HepG2 (cell line): ENCODE measurements around the gene DAPP1. TPM values are rescaled to one million over a fixed set of nuclear protein-coding genes. Genes with fewer than 3 reads are reported as not detected.

Source experiments
- ATAC-seq: fragments of 200-7000 bp; cut with Tn5 transposase; 3 replicates; pipeline ENCODE4 v1.9.1; 2020; ENCODE audit warnings: mild to moderate bottlenecking, moderate library complexity
- BruUV-seq: library from RNA; stranded (reverse); fragments of 400-500 nt; replicated peaks from 2 replicates; lab custom pipeline; 2021; lab: Mats Ljungman, UMichigan
- CTCF ChIA-PET: fragments of 300-600 bp; formaldehyde crosslinking; extraction: SDS; loops from one replicate; lab custom pipeline; 2021; ENCODE audit warnings: low total read pairs, inconsistent platforms, low intra/inter-chr PET ratio; lab: Yijun Ruan, JAX
- POLR2A ChIA-PET: fragments of 350-600 bp; sonication (Branson Sonifier 250); formaldehyde crosslinking; loops from one replicate; lab custom pipeline; 2020; ENCODE audit warnings: antibody characterized with exemption, inconsistent platforms; lab: Yijun Ruan, JAX
- DNase-seq: peaks from one replicate; pipeline ENCODE4 v3.0.0-alpha.2; 2015; ENCODE audit warnings: low spot score
- FAIRE-seq: peaks from 3 replicates; lab custom pipeline; 2011; peaks lifted over from hg19 to GRCh38; lab: Jason Lieb, UNC
- H2AFZ ChIP-seq: one replicate; pipeline ENCODE4 v1.6.1; 2011; ENCODE audit warnings: low read length, inconsistent platforms
- H3K27ac ChIP-seq: fragments of 300-600 bp; 3 replicates; pipeline ENCODE4 v1.8.0; 2011; ENCODE audit warnings: mixed run types, mild to moderate bottlenecking, mixed read lengths, low read length, inconsistent platforms; ENCODE audit not compliant: insufficient read depth; ENCODE audit errors: extremely low read length
- H3K27me3 ChIP-seq, 2 experiments: fragments of 200-600 bp in 1 of 2; 2 replicates in 1 of 2; 3 replicates in 1 of 2; pipeline versions ENCODE4 v1.6.0 to v1.8.0; 2011; ENCODE audit warnings: low read length in 2 of 2, mild to moderate bottlenecking in 2 of 2, moderate library complexity in 2 of 2, inconsistent platforms in 1 of 2; ENCODE audit not compliant: insufficient read depth in 2 of 2, control insufficient read depth in 1 of 2
- H3K36me3 ChIP-seq, 2 experiments: fragments of 200-600 bp in 1 of 2; replicated peaks in 1 of 2; 2 replicates in 1 of 2; 3 replicates in 1 of 2; pipeline versions ENCODE4 v1.5.1 to v1.8.0; 2011; ENCODE audit warnings: low read length in 2 of 2, inconsistent platforms in 1 of 2; ENCODE audit not compliant: insufficient read depth in 2 of 2, control insufficient read depth in 1 of 2
- H3K4me1 ChIP-seq: 2 replicates; pipeline ENCODE4 v1.5.1; 2012; ENCODE audit warnings: low read length, inconsistent platforms; ENCODE audit not compliant: insufficient read depth
- H3K4me2 ChIP-seq: 2 replicates; pipeline ENCODE4 v1.6.0; 2011; ENCODE audit warnings: low read depth, low read length, inconsistent platforms
- H3K4me3 ChIP-seq, 3 experiments: fragments of 200-600 bp in 1 of 3; sonication (generic), shearing (Covaris generic) in 1 of 3; replicated peaks in 1 of 3; 2 replicates each; pipeline ENCODE4 v1.5.1; 2011 to 2016; ENCODE audit warnings: low read length in 3 of 3, inconsistent platforms in 2 of 3, low read depth in 2 of 3, mild to moderate bottlenecking in 2 of 3, control low read depth in 1 of 3, mixed read lengths in 1 of 3; ENCODE audit not compliant: insufficient read depth in 1 of 3
- H3K79me2 ChIP-seq: one replicate; pipeline ENCODE4 v1.6.1; 2011; ENCODE audit warnings: low read length, inconsistent platforms; ENCODE audit not compliant: insufficient read depth
- H3K9ac ChIP-seq: 2 replicates; pipeline ENCODE4 v1.6.0; 2011; ENCODE audit warnings: mild to moderate bottlenecking, low read depth, low read length, inconsistent platforms; ENCODE audit not compliant: insufficient read depth
- H3K9me3 ChIP-seq: 2 replicates; pipeline ENCODE4 v1.5.1; 2012; ENCODE audit warnings: mild to moderate bottlenecking, low read length
- H4K20me1 ChIP-seq: 2 replicates; pipeline ENCODE4 v1.6.0; 2011; ENCODE audit warnings: inconsistent platforms, mild to moderate bottlenecking, low read length, moderate library complexity; ENCODE audit not compliant: insufficient read depth
- ARID4A ChIP-seq: sonication (generic); formaldehyde crosslinking; IDR thresholded peaks from 2 replicates; pipeline ENCODE4 v1.5.0; 2020; ENCODE audit warnings: mild to moderate bottlenecking, missing genetic modification reagents, borderline replicate concordance
- ETV5 ChIP-seq: IDR thresholded peaks from 2 replicates; pipeline ENCODE4 v1.6.1; 2018; ENCODE audit warnings: missing biosample characterization, missing genetic modification reagents, inconsistent platforms, borderline replicate concordance
- FOXA3 ChIP-seq: IDR thresholded peaks from 2 replicates; pipeline ENCODE4 v1.6.1; 2016; ENCODE audit warnings: missing genetic modification reagents, missing compliant biosample characterization
- FOXO1 ChIP-seq: sonication (generic); formaldehyde crosslinking; IDR thresholded peaks from 2 replicates; pipeline ENCODE4 v1.4.0; 2020; ENCODE audit warnings: missing genetic modification reagents
- GATA4 ChIP-seq: sonication (generic); IDR thresholded peaks from 2 replicates; pipeline ENCODE4 v1.6.1; 2016; ENCODE audit warnings: antibody characterized with exemption, low read depth, borderline replicate concordance
- KDM6A ChIP-seq: IDR thresholded peaks from 2 replicates; pipeline ENCODE4 v1.6.1; 2016; ENCODE audit warnings: low read depth
- MTA3 ChIP-seq: sonication (generic); formaldehyde crosslinking; IDR thresholded peaks from 2 replicates; pipeline ENCODE4 v1.4.0; 2020; ENCODE audit warnings: missing genetic modification reagents
- NFE2L1 ChIP-seq: sonication (generic); formaldehyde crosslinking; IDR thresholded peaks from 2 replicates; pipeline ENCODE4 v1.4.0; 2020; ENCODE audit warnings: missing genetic modification reagents, mild to moderate bottlenecking, borderline replicate concordance
- NR2F2 ChIP-seq: IDR thresholded peaks from 2 replicates; pipeline ENCODE4 v1.6.1; 2012; ENCODE audit warnings: low read depth, inconsistent platforms, borderline replicate concordance
- NR2F6 ChIP-seq, 2 experiments: IDR thresholded peaks; 2 replicates each; pipeline ENCODE4 v1.6.1; 2016; ENCODE audit warnings: antibody characterized with exemption in 1 of 2, mild to moderate bottlenecking in 1 of 2
- XRCC5 ChIP-seq: fragments of 200-400 bp; formaldehyde crosslinking; optimal IDR thresholded peaks from 2 replicates; pipeline ENCODE3; 2017; ENCODE audit warnings: mild to moderate bottlenecking, low read length
- ZNF30 ChIP-seq: sonication (generic); formaldehyde crosslinking; IDR thresholded peaks from 2 replicates; pipeline ENCODE4 v1.5.0; 2020; ENCODE audit warnings: mild to moderate bottlenecking, missing genetic modification reagents
- ZNF329 ChIP-seq: sonication (generic); formaldehyde crosslinking; IDR thresholded peaks from 2 replicates; pipeline ENCODE4 v1.9.0; 2021; ENCODE audit warnings: low read depth, mild to moderate bottlenecking, missing genetic modification reagents
- ZNF44 ChIP-seq: sonication (generic); formaldehyde crosslinking; IDR thresholded peaks from 2 replicates; pipeline ENCODE4 v1.5.1; 2020; ENCODE audit warnings: mild to moderate bottlenecking, missing genetic modification reagents
- ZNF530 ChIP-seq: sonication (generic); formaldehyde crosslinking; IDR thresholded peaks from 2 replicates; pipeline ENCODE4 v1.5.0; 2020; ENCODE audit warnings: low read depth, mild to moderate bottlenecking, missing genetic modification reagents
- ZNF619 ChIP-seq: sonication (generic); formaldehyde crosslinking; IDR thresholded peaks from 2 replicates; pipeline ENCODE4 v1.4.0; 2020; ENCODE audit warnings: mild to moderate bottlenecking, missing genetic modification reagents
- ZNF629 ChIP-seq: sonication (generic); formaldehyde crosslinking; conservative IDR thresholded peaks from 2 replicates; pipeline ENCODE4 v1.5.0; 2020; ENCODE audit warnings: missing genetic modification reagents
- ZNF660 ChIP-seq: sonication (generic); formaldehyde crosslinking; IDR thresholded peaks from 2 replicates; pipeline ENCODE4 v1.5.1; 2020; ENCODE audit warnings: mild to moderate bottlenecking, low read depth, missing genetic modification reagents, borderline replicate concordance
- ZXDC ChIP-seq: sonication (generic); formaldehyde crosslinking; IDR thresholded peaks from 2 replicates; pipeline ENCODE4 v1.5.0; 2020; ENCODE audit warnings: mild to moderate bottlenecking, missing genetic modification reagents
- WGBS: methylation state at CpG from one replicate; pipeline ENCODE4 v1.1.6; 2017; ENCODE audit warnings: low lambda C conversion rate; 5-methylcytosine and 5-hydroxymethylcytosine counted together
- in situ Hi-C: cut with HindIII; loops from 2 replicates; pipeline ENCODE4 v1.10.0; 2017; ENCODE audit warnings: low pct_unique_long_range_greater_than_20kb; ENCODE audit not compliant: extremely low pct_ligation_motif_present
- intact Hi-C: fragments of 100-400 bp; cut with micrococcal nuclease; formaldehyde crosslinking; loops from one replicate; pipeline ENCODE4 v1.10.0; 2022; ENCODE audit not compliant: unreplicated experiment
- polyA plus RNA-seq, 8 experiments: library from polyadenylated mRNA; depleted of rRNA in 3 of 8; stranded (reverse) in 7 of 8; unstranded in 1 of 8; fragments of >200 nt; fragmentation: Illumina TruSeq in 4 of 8; extraction: Trizol in 4 of 8; gene quantifications; 2 replicates each; pipeline versions ENCODE4 v1.2.1 to v1.2.3, GENCODE V29; 2011 to 2016; ENCODE audit warnings: low read depth in 4 of 8, missing spikeins in 1 of 8, mixed read lengths in 1 of 8; ENCODE audit not compliant: insufficient read depth in 1 of 8
- total RNA-seq, 5 experiments: library from RNA; depleted of rRNA; stranded (reverse); fragments of >200 nt; fragmentation: Illumina TruSeq; extraction: Trizol; gene quantifications; 2 replicates each; pipeline ENCODE4 v1.2.3, GENCODE V29; 2016; ENCODE audit warnings: low read depth in 1 of 5

Gene DAPP1
- total and polyA plus RNA-seq, 2 of the 13 experiments (the other 11 are each of a cell fraction or from before 2014, with no cell fraction given): not detected

- in situ Hi-C loops (no loop called here), intact Hi-C loops (no loop called here)
- H3K4me3 ChIP-seq: no peak overlapping the region
- H4K20me1 ChIP-seq: no peaks in the 10 kb centered on the region
- no peaks in the 10 kb centered on the region for H3K9me3 ChIP-seq
- no peaks in the 10 kb centered on the region for H3K27me3 ChIP-seq
- DNase-seq (no peak), ATAC-seq (no peak), FAIRE-seq (no peak)
- POLR2A ChIA-PET: no interaction called here
- no peak overlapping the region for H3K4me2 ChIP-seq
- H3K4me1 ChIP-seq: no peaks in the 10 kb centered on the region
- H2AFZ ChIP-seq: no peak overlapping the region
- BruUV-seq: no TSS peak
- CTCF ChIA-PET: no interaction called here
- WGBS: 13% methylated on average over 3 of the region's 3 CpGs
- H3K79me2 ChIP-seq: no peaks in the 10 kb centered on the region
- H3K27ac ChIP-seq: no peak overlapping the region
- no peaks in the 10 kb centered on the region for H3K36me3 ChIP-seq
- no peak overlapping the region for H3K9ac ChIP-seq
- no peak for TF ChIP-seq ZNF329 (CRISPR knock-in tag)
- TF ChIP-seq ZNF44 (CRISPR knock-in tag): no peak
- no peak for TF ChIP-seq ZNF629
- TF ChIP-seq KDM6A (CRISPR knock-in tag): no peak
- TF ChIP-seq XRCC5: no peak
- no peak for TF ChIP-seq ZNF660 (CRISPR knock-in tag)
- TF ChIP-seq GATA4: no peak
- no peak for TF ChIP-seq NR2F6 (IDR thresholded peaks at IDR 0.05)
- no peak for TF ChIP-seq NR2F6 (CRISPR knock-in tag; IDR thresholded peaks at IDR 0.05)
- no peak for TF ChIP-seq NFE2L1 (CRISPR knock-in tag)
- no peak for TF ChIP-seq FOXA3 (CRISPR knock-in tag)
- no peak for TF ChIP-seq MTA3 (CRISPR knock-in tag)
- TF ChIP-seq ETV5 (CRISPR knock-in tag): no peak
- no peak for TF ChIP-seq ZNF619 (CRISPR knock-in tag)
- TF ChIP-seq ZNF30 (CRISPR knock-in tag): no peak
- TF ChIP-seq ZNF530 (CRISPR knock-in tag): no peak
- TF ChIP-seq NR2F2: no peak
- TF ChIP-seq FOXO1 (CRISPR knock-in tag): no peak
- no peak for TF ChIP-seq ZXDC (CRISPR knock-in tag)
- TF ChIP-seq ARID4A (CRISPR knock-in tag): no peak
Observed at GRCh38 chr4:99801005-99801699, 15.5 kb upstream of the DAPP1 start.
